Liver (tissue), 3 donors: ENCODE data around the gene MCF2L.

Experiments
- FOXA1 ChIP-seq: IDR thresholded peaks from 2 replicates; pipeline ENCODE4 v1.6.1; 2016; ENCODE audit warnings: antibody characterized with exemption
- GABPA ChIP-seq, 2 donors: IDR thresholded peaks in 1 of 2; conservative IDR thresholded peaks in 1 of 2; 2 replicates each; pipeline ENCODE4 v1.6.1; 2016; ENCODE audit warnings: antibody characterized with exemption in 2 of 2, mild to moderate bottlenecking in 1 of 2, moderate library complexity in 1 of 2
- HNF4G ChIP-seq: IDR thresholded peaks from 2 replicates; pipeline ENCODE4 v1.6.1; 2016; ENCODE audit warnings: antibody characterized with exemption
- JUND ChIP-seq, 2 donors: IDR thresholded peaks; 2 replicates each; pipeline ENCODE4 v1.6.1; 2016; ENCODE audit warnings: antibody characterized with exemption in 2 of 2
- NR2F2 ChIP-seq: IDR thresholded peaks from 2 replicates; pipeline ENCODE4 v1.6.1; 2016; ENCODE audit warnings: antibody characterized with exemption
- RXRA ChIP-seq, 2 donors: IDR thresholded peaks; 2 replicates each; pipeline ENCODE4 v1.6.1; 2017 to 2018; ENCODE audit warnings: antibody characterized with exemption in 2 of 2, mild to moderate bottlenecking in 1 of 2
- TAF1 ChIP-seq: conservative IDR thresholded peaks from 2 replicates; pipeline ENCODE4 v1.6.1; 2016; ENCODE audit warnings: antibody characterized with exemption, mild to moderate bottlenecking
- YY1 ChIP-seq: IDR thresholded peaks from 2 replicates; pipeline ENCODE4 v1.6.1; 2016; ENCODE audit warnings: antibody characterized with exemption, mild to moderate bottlenecking
- TF ChIP-seq, protein P1 (sequence below): fragments of 150-350 bp; IDR thresholded peaks from 2 replicates; pipeline ENCODE4 v1.5.1; 2017; ENCODE audit warnings: improper control_type of control experiment, low read depth, low read length; ENCODE audit not compliant: missing input control
- TF ChIP-seq, protein P2 (sequence below): IDR thresholded peaks from 2 replicates; pipeline ENCODE4 v1.6.1; 2016; ENCODE audit warnings: antibody characterized with exemption
- donor health status: healthy.
- donor health status: healthy.

DNA sequence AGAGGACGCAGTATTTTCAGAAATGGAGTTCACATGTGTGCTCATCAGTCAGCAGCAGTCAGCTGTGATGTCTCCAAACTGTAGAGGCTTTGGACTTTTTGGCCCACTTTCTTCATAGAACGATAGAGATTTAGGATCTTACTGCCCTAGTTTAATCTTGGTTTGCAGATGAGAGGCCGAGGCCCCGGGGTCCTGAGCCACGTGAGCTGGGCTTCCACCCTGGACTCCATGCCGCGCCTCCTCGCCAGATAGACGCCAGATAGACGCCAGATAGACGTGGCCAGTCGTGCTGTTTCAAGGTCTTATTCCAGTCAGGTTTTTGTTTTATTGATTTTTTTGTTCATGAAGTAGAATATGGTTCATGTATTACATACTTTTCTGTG, 11.7 kb upstream of the MCF2L start:
- TF ChIP-seq, protein P1, sequence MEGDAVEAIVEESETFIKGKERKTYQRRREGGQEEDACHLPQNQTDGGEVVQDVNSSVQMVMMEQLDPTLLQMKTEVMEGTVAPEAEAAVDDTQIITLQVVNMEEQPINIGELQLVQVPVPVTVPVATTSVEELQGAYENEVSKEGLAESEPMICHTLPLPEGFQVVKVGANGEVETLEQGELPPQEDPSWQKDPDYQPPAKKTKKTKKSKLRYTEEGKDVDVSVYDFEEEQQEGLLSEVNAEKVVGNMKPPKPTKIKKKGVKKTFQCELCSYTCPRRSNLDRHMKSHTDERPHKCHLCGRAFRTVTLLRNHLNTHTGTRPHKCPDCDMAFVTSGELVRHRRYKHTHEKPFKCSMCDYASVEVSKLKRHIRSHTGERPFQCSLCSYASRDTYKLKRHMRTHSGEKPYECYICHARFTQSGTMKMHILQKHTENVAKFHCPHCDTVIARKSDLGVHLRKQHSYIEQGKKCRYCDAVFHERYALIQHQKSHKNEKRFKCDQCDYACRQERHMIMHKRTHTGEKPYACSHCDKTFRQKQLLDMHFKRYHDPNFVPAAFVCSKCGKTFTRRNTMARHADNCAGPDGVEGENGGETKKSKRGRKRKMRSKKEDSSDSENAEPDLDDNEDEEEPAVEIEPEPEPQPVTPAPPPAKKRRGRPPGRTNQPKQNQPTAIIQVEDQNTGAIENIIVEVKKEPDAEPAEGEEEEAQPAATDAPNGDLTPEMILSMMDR = no peak
- TF ChIP-seq, protein P2, sequence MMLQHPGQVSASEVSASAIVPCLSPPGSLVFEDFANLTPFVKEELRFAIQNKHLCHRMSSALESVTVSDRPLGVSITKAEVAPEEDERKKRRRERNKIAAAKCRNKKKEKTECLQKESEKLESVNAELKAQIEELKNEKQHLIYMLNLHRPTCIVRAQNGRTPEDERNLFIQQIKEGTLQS = no peak
- no peak for TF ChIP-seq RXRA (IDR thresholded peaks at IDR 0.05)
- TF ChIP-seq GABPA (IDR thresholded peaks at IDR 0.05 in 1 of 2, conservative IDR thresholded peaks at IDR 0.05 in 1 of 2) = no peak
- TF ChIP-seq NR2F2 = no peak
- no peak for TF ChIP-seq HNF4G
- TF ChIP-seq TAF1 = no peak
- TF ChIP-seq FOXA1 = no peak
- TF ChIP-seq JUND (IDR thresholded peaks at IDR 0.05) = no peak
- TF ChIP-seq YY1 = no peak
